Neural cell (in vitro differentiated cells): Measurements from ENCODE around the gene CEMIP.

Source experiments
- EP300 ChIP-seq: fragments of 450-650 bp; conservative IDR thresholded peaks from 2 replicates; pipeline ENCODE4 v1.6.1; 2014; ENCODE audit warnings: antibody characterized with exemption, mild to moderate bottlenecking, moderate library complexity; ENCODE audit not compliant: poor library complexity, severe bottlenecking
- EZH2 ChIP-seq: fragments of 200-600, 300-800 bp; shearing (Covaris generic), sonication (generic); IDR thresholded peaks from 2 replicates; pipeline ENCODE4 v1.6.1; 2014; ENCODE audit warnings: antibody characterized with exemption, low read length, borderline replicate concordance, mild to moderate bottlenecking; ENCODE audit not compliant: insufficient read depth, poor library complexity, severe bottlenecking
- TF ChIP-seq, protein P1 (sequence below): fragments of 450-650 bp; IDR thresholded peaks from 2 replicates; pipeline ENCODE4 v1.5.1; 2014; ENCODE audit warnings: antibody characterized with exemption, mild to moderate bottlenecking, moderate library complexity; ENCODE audit not compliant: poor library complexity, severe bottlenecking

DNA sequence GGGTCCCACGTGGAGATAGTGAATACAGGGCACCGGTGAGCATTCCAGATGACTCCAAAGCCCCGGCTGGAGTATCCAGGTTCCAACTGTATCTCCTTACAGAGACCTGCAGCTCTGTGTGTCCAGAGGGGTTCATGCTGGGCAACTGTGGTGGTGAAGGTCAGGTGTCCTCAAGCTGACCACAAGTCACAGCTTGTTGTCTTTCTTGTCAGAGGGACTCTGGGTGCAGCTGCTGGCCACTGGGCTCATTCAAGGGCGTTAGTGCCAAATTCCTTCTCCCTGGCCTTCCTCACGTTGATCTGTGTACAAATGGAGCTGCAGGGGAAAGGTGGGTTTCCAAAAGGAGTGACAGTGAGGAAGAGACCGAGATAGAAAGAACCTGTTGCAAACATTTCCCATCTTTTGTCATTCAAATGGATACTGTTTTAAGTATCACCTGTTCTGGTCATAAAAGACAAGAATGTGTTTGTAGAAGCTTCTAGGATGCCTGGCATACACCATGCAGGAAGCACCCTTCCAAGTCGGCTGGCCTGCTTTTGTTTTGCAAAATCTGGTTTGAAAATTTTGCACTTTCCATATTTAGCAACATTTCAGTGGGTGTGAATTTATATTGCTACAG, 52.5 kb downstream of the CEMIP start:
- TF ChIP-seq, protein P1, sequence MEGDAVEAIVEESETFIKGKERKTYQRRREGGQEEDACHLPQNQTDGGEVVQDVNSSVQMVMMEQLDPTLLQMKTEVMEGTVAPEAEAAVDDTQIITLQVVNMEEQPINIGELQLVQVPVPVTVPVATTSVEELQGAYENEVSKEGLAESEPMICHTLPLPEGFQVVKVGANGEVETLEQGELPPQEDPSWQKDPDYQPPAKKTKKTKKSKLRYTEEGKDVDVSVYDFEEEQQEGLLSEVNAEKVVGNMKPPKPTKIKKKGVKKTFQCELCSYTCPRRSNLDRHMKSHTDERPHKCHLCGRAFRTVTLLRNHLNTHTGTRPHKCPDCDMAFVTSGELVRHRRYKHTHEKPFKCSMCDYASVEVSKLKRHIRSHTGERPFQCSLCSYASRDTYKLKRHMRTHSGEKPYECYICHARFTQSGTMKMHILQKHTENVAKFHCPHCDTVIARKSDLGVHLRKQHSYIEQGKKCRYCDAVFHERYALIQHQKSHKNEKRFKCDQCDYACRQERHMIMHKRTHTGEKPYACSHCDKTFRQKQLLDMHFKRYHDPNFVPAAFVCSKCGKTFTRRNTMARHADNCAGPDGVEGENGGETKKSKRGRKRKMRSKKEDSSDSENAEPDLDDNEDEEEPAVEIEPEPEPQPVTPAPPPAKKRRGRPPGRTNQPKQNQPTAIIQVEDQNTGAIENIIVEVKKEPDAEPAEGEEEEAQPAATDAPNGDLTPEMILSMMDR = no peak
- no peak for TF ChIP-seq EZH2
- TF ChIP-seq EP300 = no peak
